Activated naive CD4-positive, alpha-beta T cell treated with anti-CD3 and anti-CD28 coated beads, Interleukin-2, amount 50 U/mL, for 24 hours (primary cell): ENCODE data around the gene CDH26.

Experiments used
- H3K27ac Mint-ChIP-seq: one replicate; pipeline ENCODE4 v1.8.0; 2021; ENCODE audit warnings: mild to moderate bottlenecking, mixed read lengths
- H3K27me3 Mint-ChIP-seq: one replicate; pipeline ENCODE4 v1.8.0; 2021; ENCODE audit warnings: mixed read lengths
- H3K36me3 Mint-ChIP-seq: one replicate; pipeline ENCODE4 v1.8.0; 2021; ENCODE audit warnings: mixed read lengths
- H3K4me1 Mint-ChIP-seq: one replicate; pipeline ENCODE4 v1.8.0; 2021; ENCODE audit warnings: mixed read lengths
- H3K4me3 Mint-ChIP-seq: one replicate; pipeline ENCODE4 v1.8.0; 2021; ENCODE audit warnings: mild to moderate bottlenecking, mixed read lengths
- H3K9me3 Mint-ChIP-seq: one replicate; pipeline ENCODE4 v1.8.0; 2021; ENCODE audit warnings: mixed read lengths

Gene CDH26

DNA sequence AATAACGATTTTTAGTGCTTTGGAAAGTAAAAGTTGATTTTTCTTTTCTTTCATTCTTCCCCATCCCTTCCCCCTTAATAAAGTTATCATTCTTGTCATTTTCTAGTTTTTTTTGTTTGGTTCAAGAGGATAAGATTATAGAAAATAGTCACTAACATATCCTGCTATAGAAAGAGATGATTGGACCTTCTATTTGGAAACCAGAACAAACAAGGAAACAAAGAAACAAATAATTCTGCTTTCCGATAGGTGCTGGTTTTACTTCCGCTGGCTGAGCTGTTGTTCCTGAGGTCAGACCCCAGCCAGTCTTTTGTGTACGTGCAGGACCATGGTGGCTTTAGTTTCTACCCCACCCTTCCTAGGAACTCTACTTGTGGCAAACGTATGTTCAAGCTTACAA lies at the start of gene CDH26:
Gene CDH26, plus strand, starts transcription at position 301 of the 400 bp plus-strand sequence. CDS start 304 bp downstream, outside the sequence.
- Mint-ChIP-seq H3K27me3 (no peaks in the 10 kb centered on the region), H3K4me1 (no peaks in the 10 kb centered on the region), H3K27ac (no peak within 1 kb of the TSS), H3K4me3 (no peak within 1 kb of the TSS), H3K36me3 (no peaks in the 10 kb centered on the region), H3K9me3 (no peaks in the 10 kb centered on the region)

DNA sequence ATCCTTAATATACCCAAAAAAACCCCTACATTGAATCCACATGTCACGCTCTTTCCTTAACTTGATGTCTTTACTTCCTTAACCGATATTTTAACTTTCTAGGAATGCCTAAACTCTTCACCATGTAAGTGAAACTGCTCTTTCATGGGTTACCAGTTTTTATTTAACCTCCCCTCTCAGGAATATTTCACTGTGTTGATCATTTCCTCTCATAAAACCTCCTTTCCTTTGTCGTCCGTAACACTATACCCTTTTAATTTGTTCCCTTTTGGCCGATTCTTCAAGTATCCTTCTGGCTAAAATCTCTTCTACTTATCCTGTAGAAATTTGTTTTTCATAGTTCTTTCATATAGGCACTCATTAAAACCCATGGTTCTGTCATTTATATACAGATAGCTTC lies 49.4 kb upstream of the CDH26 start:
- Mint-ChIP-seq H3K4me1 (no peaks in the 10 kb centered on the region), H3K9me3 (no peaks in the 10 kb centered on the region), H3K27ac (no peak overlapping the region), H3K27me3 (peaks cover 1% of the 10 kb centered on the region), H3K36me3 (peaks cover 2% of the 10 kb centered on the region), H3K4me3 (no peak overlapping the region)

DNA sequence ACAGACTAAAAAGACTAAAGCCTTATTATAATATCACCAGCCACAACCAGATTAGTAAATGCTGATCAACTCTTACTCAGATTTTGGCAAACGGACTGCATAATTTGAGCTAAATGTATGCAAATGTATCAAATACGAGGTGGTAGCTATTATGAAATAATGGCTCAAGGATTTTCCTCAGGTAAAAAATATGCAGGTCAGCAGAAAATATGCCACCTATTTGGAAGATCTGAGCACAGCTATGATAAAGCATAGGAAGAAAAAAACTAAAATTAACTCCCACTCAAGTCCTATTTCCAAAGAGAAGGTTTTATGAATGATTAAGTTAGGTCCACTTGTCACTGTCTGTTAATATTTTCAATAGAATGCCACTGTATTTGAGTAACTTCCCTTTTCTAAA lies 47.2 kb upstream of the CDH26 start:
- H3K36me3 Mint-ChIP-seq: no peaks in the 10 kb centered on the region
- no peaks in the 10 kb centered on the region for H3K4me1 Mint-ChIP-seq
- no peak overlapping the region for H3K27ac Mint-ChIP-seq
- H3K27me3 Mint-ChIP-seq: peaks cover 1% of the 10 kb centered on the region
- H3K4me3 Mint-ChIP-seq: no peak overlapping the region
- H3K9me3 Mint-ChIP-seq: no peaks in the 10 kb centered on the region

DNA sequence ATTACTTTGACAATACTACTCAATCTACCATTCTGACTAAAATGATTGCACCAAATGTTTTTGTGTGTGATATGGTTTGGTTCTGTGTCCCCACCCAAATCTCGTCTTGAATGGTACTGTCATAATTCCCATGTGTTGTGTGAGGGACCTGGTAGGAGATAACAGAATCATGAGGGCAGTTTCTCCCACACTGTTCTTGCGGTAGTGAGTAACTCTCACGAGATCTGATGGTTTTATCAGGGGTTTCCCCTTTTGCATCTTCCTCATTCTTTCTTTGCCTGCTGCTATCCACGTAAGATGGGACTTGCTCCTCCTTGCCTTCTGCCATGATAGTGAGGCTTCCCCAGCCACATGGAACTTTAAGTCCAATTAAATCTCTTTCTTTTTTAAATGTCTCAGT lies 45.6 kb upstream of the CDH26 start:
- no peaks in the 10 kb centered on the region for H3K36me3 Mint-ChIP-seq
- no peaks in the 10 kb centered on the region for H3K9me3 Mint-ChIP-seq
- no peaks in the 10 kb centered on the region for H3K4me1 Mint-ChIP-seq
- no peak overlapping the region for H3K4me3 Mint-ChIP-seq
- H3K27me3 Mint-ChIP-seq: peaks cover 1% of the 10 kb centered on the region
- no peak overlapping the region for H3K27ac Mint-ChIP-seq

DNA sequence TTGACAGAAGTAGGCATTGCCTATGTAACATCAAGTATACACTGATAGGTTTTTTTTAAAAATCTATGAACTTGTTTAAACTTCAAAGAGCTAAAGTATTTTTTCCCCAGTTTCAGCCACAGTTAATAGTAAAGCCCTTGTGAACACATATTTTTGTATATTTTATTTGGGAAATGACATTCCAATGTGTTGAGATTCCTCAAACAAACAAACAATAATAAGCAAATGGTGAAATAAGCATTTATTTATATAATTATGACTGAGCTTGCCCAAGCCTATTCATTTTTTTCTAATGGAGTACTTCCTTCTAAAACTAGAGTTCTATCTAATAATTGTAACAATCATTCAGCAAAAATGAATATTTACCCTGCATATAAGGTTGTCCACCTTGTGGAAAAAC lies 37.3 kb upstream of the CDH26 start:
- no peaks in the 10 kb centered on the region for H3K36me3 Mint-ChIP-seq
- no peaks in the 10 kb centered on the region for H3K9me3 Mint-ChIP-seq
- no peak overlapping the region for H3K27ac Mint-ChIP-seq
- no peaks in the 10 kb centered on the region for H3K4me1 Mint-ChIP-seq
- peaks cover 1% of the 10 kb centered on the region for H3K27me3 Mint-ChIP-seq
- no peak overlapping the region for H3K4me3 Mint-ChIP-seq

DNA sequence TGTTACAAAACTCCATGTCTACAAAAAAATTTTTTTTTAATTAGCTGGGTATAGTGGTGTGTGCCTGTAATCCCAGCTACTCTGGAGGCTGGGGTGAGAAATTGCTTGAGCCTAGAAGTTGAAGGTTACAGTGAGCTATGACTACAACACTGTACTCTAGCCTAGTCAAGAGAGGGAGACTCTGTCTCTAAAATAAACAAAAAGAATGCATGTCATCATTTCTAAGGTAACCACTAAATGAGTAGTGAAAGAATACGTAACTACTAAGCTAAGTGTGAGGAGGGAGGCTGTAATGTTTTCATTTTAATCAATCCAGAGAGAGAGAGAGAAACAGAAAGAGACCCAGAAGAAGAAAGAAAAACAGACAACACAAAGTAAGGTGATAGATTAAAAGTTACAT lies 34.7 kb upstream of the CDH26 start:
- Mint-ChIP-seq H3K27ac (no peak overlapping the region), H3K9me3 (no peaks in the 10 kb centered on the region), H3K4me1 (no peaks in the 10 kb centered on the region), H3K27me3 (peaks cover 1% of the 10 kb centered on the region), H3K36me3 (no peaks in the 10 kb centered on the region), H3K4me3 (no peak overlapping the region)

DNA sequence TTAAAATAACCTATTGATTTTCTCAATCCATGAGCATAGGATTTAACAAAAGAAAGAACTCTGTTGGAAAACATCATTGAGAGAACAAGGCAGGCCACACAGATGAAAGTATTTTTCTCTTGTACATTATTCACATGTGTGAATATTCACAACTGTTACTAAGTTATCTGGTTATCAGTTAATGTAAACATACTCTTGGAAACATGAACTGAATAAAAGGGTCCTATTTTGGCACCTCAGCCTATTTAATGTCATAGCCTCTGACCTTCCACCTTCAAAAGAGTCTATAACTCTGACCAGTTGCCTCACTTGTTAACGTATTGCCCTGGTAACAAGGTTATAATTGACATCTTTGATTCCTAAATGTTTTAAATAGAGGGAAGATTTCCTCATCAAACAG lies 32.9 kb upstream of the CDH26 start:
- Mint-ChIP-seq H3K4me1 (no peaks in the 10 kb centered on the region), H3K4me3 (no peak overlapping the region), H3K27me3 (peaks cover 1% of the 10 kb centered on the region), H3K27ac (no peak overlapping the region), H3K9me3 (no peaks in the 10 kb centered on the region), H3K36me3 (no peaks in the 10 kb centered on the region)

DNA sequence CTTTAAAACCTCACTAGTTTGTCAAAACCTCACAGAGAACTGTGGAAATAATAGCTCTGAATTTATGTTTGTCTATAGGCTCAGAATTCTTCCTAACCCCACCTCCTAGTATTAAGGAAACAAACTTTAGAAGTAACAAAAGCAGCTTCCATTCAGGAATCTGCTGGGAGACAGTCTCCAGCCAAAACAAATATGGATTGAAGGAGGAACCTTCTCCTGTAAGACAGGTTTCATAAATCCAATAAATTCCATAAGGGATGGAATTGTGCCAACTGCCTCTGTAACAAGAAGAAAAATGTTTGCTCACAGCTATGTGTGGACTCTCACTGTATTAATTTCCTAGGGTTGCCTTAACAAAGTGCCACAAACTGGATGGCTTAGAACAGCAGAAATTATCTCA lies 32.3 kb upstream of the CDH26 start:
- Mint-ChIP-seq H3K27ac (no peak overlapping the region), H3K4me1 (no peaks in the 10 kb centered on the region), H3K4me3 (no peak overlapping the region), H3K36me3 (no peaks in the 10 kb centered on the region), H3K27me3 (peaks cover 1% of the 10 kb centered on the region), H3K9me3 (no peaks in the 10 kb centered on the region)

DNA sequence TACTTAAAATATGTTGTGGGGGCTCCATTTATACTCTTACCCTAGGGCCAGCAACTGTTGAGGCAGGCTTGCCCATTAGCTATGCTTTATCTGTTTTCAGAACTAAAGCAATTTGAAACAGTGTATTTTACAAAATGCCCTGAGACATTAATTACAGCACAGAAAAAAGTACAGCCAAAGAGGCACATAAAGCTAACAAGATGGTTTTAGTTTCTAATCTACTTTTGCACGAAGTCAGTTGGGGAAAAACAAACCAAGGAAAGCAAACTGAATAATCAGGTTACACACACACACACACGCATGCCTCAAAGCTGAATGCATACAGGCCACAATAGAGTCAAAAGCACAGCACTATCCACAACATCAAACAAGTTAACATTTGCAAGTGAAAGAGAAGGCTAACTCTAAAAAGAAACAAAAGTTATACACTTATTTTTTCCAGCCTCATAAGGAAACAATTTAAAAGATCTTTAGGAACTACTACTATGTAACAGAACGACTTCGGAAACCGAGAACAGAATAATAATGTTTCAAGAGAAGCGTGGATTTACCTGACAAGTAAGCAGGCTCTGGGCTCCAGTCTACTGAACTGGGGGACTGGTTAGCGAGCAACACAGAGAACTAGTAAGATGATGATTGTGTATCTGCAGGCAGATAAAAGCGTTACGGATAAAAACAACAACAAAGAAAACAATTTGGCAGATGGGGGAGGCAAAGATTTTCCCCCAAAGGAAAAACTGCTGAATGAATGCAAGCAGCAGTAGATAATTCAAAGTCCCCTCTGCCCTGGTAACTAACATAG lies 26.5 kb upstream of the CDH26 start:
- H3K27me3 Mint-ChIP-seq: no peaks in the 10 kb centered on the region
- peak overlapping the region; percentile 77 for H3K4me3 Mint-ChIP-seq
- no peaks in the 10 kb centered on the region for H3K9me3 Mint-ChIP-seq
- H3K4me1 Mint-ChIP-seq: peaks cover 15% of the 10 kb centered on the region
- peak overlapping the region; percentile 9 for H3K27ac Mint-ChIP-seq
- H3K36me3 Mint-ChIP-seq: peaks cover 1% of the 10 kb centered on the region

DNA sequence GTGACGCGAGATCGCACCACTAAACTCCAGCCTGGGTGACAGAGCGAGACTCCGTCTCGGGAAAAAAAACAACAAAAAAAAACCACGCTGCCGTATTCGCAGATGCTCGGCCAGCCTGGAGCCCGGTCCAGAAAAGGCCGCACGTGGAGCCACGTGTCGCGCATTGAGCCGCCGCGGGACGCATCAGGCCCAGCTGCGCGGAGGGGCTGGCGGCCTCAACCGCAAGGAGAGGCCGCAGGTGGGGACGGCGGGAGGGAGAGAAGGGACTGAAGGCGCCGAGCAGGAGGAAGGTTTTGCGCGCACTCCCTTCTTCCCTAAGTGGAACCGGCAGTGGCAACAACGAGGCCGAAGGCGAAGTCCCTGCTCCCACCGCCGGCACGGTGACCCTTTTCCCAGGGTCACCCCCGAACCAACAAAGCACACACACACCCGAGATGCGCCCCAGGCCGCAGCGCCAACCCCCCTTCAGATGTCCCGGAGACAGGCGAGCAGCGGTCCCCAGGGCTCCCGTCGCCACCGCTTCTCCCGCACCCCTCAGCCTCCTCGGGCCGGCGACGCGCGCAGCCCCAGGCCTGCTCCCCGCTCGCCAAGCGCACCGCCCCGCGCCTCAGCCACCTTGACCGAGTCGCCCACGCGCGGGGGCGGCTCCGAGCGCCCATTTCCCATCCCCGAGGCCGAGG lies 25.5 kb upstream of the CDH26 start:
- Mint-ChIP-seq H3K27ac (no peak overlapping the region), H3K4me1 (peaks cover 26% of the 10 kb centered on the region), H3K4me3 (peak overlapping the region; percentile 59), H3K36me3 (peaks cover 1% of the 10 kb centered on the region), H3K27me3 (no peaks in the 10 kb centered on the region), H3K9me3 (no peaks in the 10 kb centered on the region)

DNA sequence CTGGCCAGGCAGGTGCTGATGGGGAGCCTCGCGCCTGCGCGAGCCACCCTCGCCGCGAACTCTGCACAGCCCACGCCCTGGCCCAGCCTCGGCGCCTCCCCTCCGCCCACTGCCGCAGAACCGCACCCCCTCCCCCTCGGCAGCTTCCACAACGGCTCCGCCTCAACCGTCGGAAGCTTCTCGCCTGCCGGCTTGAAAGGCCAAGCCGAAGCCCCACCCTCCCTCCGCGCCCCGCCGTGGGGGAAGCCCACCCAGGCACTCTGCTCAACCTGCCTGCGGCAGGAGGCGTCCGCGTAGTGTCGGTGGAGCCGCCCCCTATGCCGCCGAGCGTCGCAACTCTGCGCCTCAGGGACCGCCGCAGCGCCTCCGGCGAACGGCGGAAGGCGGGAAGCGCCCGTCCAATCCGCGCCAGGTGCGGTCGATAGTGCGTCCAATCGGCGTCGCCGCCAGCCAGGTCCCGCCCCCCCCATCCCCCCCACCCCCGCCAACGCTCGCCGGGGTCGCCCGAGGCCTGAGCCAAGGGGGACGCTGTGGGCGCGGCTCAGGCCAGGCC lies 24.9 kb upstream of the CDH26 start, which contains the start of gene SYCP2:
Gene SYCP2, minus strand, starts transcription at position 342 of the 553 bp plus-strand sequence. CDS start 11,224 bp downstream, outside the sequence.
- peaks cover 1% of the 10 kb centered on the region for H3K36me3 Mint-ChIP-seq
- H3K4me1 Mint-ChIP-seq: peaks cover 32% of the 10 kb centered on the region
- no peak within 1 kb of the TSS for H3K27ac Mint-ChIP-seq
- H3K4me3 Mint-ChIP-seq: peak within 1 kb of the TSS; percentile 82
- H3K9me3 Mint-ChIP-seq: no peaks in the 10 kb centered on the region
- H3K27me3 Mint-ChIP-seq: no peaks in the 10 kb centered on the region

DNA sequence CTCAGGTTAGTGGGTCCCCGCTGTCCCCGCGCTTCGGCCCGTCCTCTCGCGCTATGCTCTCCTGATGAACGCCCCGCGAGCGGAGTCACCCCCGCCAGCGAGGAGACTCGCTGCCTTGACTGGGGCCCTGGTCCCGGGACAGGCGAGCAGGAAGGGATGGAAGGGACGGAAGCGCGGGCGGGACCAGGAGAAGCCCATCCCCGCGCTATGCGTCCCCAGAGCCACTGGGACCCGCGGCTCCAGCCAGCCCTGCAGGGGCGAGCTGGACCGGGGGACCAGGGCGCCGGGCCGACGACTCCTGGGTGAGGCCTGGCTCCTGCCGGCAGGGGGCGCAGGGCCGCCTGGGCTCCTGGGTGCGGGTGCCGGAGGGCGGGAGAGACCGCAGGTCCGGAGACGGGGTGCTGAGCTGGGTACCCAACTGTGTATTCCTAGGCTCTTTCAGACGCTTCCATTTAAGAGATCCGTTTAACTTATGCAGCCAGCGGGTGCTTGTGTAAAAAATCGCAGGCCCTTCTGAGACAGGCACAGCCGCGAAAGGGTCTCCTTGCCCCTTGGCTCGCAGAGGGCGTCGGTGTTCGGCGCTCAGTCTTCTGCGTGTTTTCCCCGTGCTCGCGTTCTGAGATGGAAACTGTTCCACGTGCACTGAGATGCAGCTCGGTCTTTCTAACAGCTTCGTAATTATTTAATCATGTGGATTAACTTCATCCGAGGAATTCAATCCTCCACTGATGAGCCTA lies 24.2 kb upstream of the CDH26 start:
- Mint-ChIP-seq H3K36me3 (peaks cover 1% of the 10 kb centered on the region), H3K9me3 (no peaks in the 10 kb centered on the region), H3K4me1 (peaks cover 38% of the 10 kb centered on the region), H3K27ac (no peak overlapping the region), H3K27me3 (no peaks in the 10 kb centered on the region), H3K4me3 (peak overlapping the region; percentile 82)

DNA sequence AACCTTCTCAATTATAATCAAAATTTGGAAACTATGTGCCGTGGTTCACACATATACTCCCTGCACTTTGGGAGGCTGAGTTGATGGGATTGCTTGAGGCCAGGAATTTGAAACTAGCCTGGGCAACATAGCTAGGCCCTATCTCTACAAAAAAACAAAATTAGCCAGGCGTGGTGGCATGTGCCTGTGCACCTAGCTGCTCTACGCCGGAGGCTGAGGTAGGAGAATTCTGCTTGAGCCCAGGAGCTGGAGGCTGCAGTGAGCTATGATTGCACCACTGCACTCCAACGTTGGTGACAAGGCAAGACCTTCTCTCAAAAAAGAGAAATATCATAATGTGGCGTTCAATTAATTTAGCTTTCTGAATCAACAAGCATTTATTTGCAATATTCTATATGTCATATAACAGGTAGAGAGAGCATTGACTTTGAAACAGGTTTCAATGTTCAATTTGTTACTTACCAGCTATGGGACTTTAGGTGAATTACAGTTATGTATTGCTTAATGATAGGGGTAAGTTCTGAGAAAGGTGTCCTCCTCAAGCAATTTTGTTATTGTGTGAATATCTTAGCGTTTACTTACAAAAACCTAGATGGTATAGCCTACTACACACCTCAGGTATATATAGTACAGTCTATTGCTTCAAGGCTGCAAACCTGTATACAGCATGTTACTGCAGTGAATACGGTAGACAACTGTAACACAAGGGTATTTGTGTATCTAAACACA lies 22.6 kb upstream of the CDH26 start:
- Mint-ChIP-seq H3K36me3 (peaks cover 1% of the 10 kb centered on the region), H3K27ac (no peak overlapping the region), H3K4me1 (peaks cover 38% of the 10 kb centered on the region), H3K9me3 (no peaks in the 10 kb centered on the region), H3K4me3 (no peak overlapping the region), H3K27me3 (no peaks in the 10 kb centered on the region)

DNA sequence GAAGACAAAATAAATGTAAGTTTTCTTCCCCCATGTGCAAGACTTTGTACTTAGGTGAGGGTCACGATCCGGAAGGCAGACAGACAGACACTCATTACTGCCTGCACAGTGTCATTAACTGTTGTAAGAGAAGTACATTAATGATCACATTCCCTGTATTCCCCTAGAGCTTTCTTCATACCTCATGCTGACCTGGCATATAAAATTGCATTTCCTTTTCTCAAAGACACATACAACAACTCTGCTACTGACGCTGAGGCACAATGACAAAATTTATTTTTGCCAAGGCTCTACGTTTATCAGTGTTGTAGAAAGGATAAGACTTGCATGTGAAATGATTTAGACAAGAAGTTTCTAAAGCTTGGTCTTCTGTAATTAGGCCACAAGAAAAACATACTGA lies 21.8 kb upstream of the CDH26 start:
- Mint-ChIP-seq H3K4me1 (peaks cover 44% of the 10 kb centered on the region), H3K27me3 (no peaks in the 10 kb centered on the region), H3K4me3 (no peak overlapping the region), H3K27ac (no peak overlapping the region), H3K36me3 (peaks cover 1% of the 10 kb centered on the region), H3K9me3 (no peaks in the 10 kb centered on the region)

DNA sequence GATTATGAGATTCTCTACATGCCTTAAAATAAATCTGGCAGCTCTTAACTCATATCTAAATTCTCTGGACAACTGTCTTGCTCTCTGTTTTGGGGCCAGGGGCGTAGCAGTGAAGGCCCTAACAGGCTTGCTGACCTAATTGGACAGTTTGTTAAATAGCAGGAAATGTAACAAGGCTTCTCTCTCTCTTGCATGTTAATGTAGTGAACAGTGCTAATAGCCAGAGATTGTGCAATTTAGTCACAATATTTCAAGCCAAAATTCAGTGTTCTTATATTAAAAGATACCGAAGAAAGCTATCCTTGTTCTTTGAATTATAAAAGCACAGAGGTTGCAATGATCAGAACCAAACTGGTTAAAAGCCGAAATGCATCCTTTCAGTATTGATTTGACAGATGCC lies 21.1 kb upstream of the CDH26 start:
- H3K4me1 Mint-ChIP-seq: peaks cover 45% of the 10 kb centered on the region
- no peaks in the 10 kb centered on the region for H3K36me3 Mint-ChIP-seq
- H3K27me3 Mint-ChIP-seq: no peaks in the 10 kb centered on the region
- H3K4me3 Mint-ChIP-seq: no peak overlapping the region
- no peak overlapping the region for H3K27ac Mint-ChIP-seq
- H3K9me3 Mint-ChIP-seq: no peaks in the 10 kb centered on the region
